Mesendoderm (in vitro differentiated cells): ENCODE data around the gene KCNQ1.

Experiments used
- DNase-seq: peaks from one replicate; pipeline ENCODE4 v3.0.0; 2013
- H2AK5ac ChIP-seq: 2 replicates; pipeline ENCODE4 v1.6.1; 2013; ENCODE audit warnings: low read length, inconsistent platforms
- H2BK120ac ChIP-seq: 2 replicates; pipeline ENCODE4 v1.6.1; 2013; ENCODE audit warnings: low read depth, mild to moderate bottlenecking, low read length, moderate library complexity, mixed read lengths
- H2BK15ac ChIP-seq: replicated peaks from 2 replicates; pipeline ENCODE4 v1.6.1; 2013; ENCODE audit warnings: low read depth, mild to moderate bottlenecking, moderate library complexity
- H2BK5ac ChIP-seq: 2 replicates; pipeline ENCODE4 v1.6.1; 2013; ENCODE audit warnings: low read length, inconsistent platforms
- H3K18ac ChIP-seq: 2 replicates; pipeline ENCODE4 v1.6.1; 2013; ENCODE audit warnings: mild to moderate bottlenecking, low read length, mixed read lengths
- H3K23ac ChIP-seq: one replicate; pipeline ENCODE4 v1.6.1; 2013; ENCODE audit warnings: low read length
- H3K27ac ChIP-seq: 2 replicates; pipeline ENCODE4 v1.5.1; 2013; ENCODE audit warnings: low read depth, mild to moderate bottlenecking, inconsistent platforms, low read length, moderate library complexity
- H3K27me3 ChIP-seq: 2 replicates; pipeline ENCODE4 v1.6.1; 2013; ENCODE audit warnings: low read length, control low read depth, mild to moderate bottlenecking, inconsistent platforms; ENCODE audit not compliant: insufficient read depth, poor library complexity
- H3K36me3 ChIP-seq: 2 replicates; pipeline ENCODE4 v1.6.1; 2013; ENCODE audit warnings: low read length, inconsistent platforms; ENCODE audit not compliant: control insufficient read depth, insufficient read depth
- H3K4ac ChIP-seq: one replicate; pipeline ENCODE4 v1.6.1; 2013; ENCODE audit warnings: low read depth, mild to moderate bottlenecking, low read length, moderate library complexity
- H3K4me1 ChIP-seq: 2 replicates; pipeline ENCODE4 v1.6.1; 2013; ENCODE audit warnings: low read depth, low read length, inconsistent platforms; ENCODE audit not compliant: control insufficient read depth
- H3K4me2 ChIP-seq: 2 replicates; pipeline ENCODE4 v1.6.1; 2013; ENCODE audit warnings: low read length
- H3K4me3 ChIP-seq: 2 replicates; pipeline ENCODE4 v1.5.1; 2013; ENCODE audit warnings: mild to moderate bottlenecking, low read length
- H3K56ac ChIP-seq: one replicate; pipeline ENCODE4 v1.6.1; 2013; ENCODE audit warnings: low read length
- H3K79me1 ChIP-seq: 2 replicates; pipeline ENCODE4 v1.6.1; 2013; ENCODE audit warnings: low read length, inconsistent platforms
- H3K79me2 ChIP-seq: 2 replicates; pipeline ENCODE4 v1.6.1; 2013; ENCODE audit warnings: mild to moderate bottlenecking, low read length; ENCODE audit not compliant: control insufficient read depth, insufficient read depth
- H3K9ac ChIP-seq: 2 replicates; pipeline ENCODE4 v1.6.1; 2013; ENCODE audit warnings: low read length, inconsistent platforms
- H4K5ac ChIP-seq: one replicate; pipeline ENCODE4 v1.6.1; 2013; ENCODE audit warnings: low read length
- H4K8ac ChIP-seq: one replicate; pipeline ENCODE4 v1.6.1; 2013; ENCODE audit warnings: low read depth, mild to moderate bottlenecking, control low read depth, low read length, moderate library complexity
- WGBS: extraction: QIAGEN DNeasy Blood & Tissue Kit; methylation state at CpG from one replicate; pipeline ENCODE4 v1.1.7; 2013; ENCODE audit warnings: low lambda C conversion rate, missing lambda C conversion rate; ENCODE audit not compliant: insufficient coverage; ENCODE audit errors: extremely low coverage; 5-methylcytosine and 5-hydroxymethylcytosine counted together

KCNQ1 gene

GRCh38 chr11:2714463-2714800, 269.6 kb downstream of the KCNQ1 start:
- WGBS, result no CpG with 5 or more reads among the region's 9 CpGs
- no peak for DNase-seq
- H2BK15ac ChIP-seq, result no peak overlapping the region
- H3K4ac ChIP-seq, result no peak overlapping the region
- H3K36me3 ChIP-seq, result no peaks in the 10 kb centered on the region
- H3K27ac ChIP-seq, result no peak overlapping the region
- H3K23ac ChIP-seq, result no peak overlapping the region
- H3K27me3 ChIP-seq, result no peaks in the 10 kb centered on the region
- no peaks in the 10 kb centered on the region for H3K79me1 ChIP-seq
- no peaks in the 10 kb centered on the region for H3K79me2 ChIP-seq
- no peak overlapping the region for H3K18ac ChIP-seq
- no peak overlapping the region for H4K5ac ChIP-seq
- peaks cover 2% of the 10 kb centered on the region for H3K4me1 ChIP-seq
- H2BK5ac ChIP-seq, result no peak overlapping the region
- no peak overlapping the region for H3K9ac ChIP-seq
- no peak overlapping the region for H3K4me3 ChIP-seq
- H2AK5ac ChIP-seq, result no peak overlapping the region
- H4K8ac ChIP-seq, result no peak overlapping the region
- no peak overlapping the region for H3K4me2 ChIP-seq
- H3K56ac ChIP-seq, result no peak overlapping the region
- H2BK120ac ChIP-seq, result no peak overlapping the region

- H4K8ac ChIP-seq, result no peak overlapping the region
- DNase-seq, result no peak
- H2BK120ac ChIP-seq, result no peak overlapping the region
- H2BK5ac ChIP-seq, result no peak overlapping the region
- H3K27me3 ChIP-seq, result no peaks in the 10 kb centered on the region
- no peak overlapping the region for H4K5ac ChIP-seq
- peaks cover 2% of the 10 kb centered on the region for H3K4me1 ChIP-seq
- H3K56ac ChIP-seq, result no peak overlapping the region
- no peak overlapping the region for H3K23ac ChIP-seq
- H3K27ac ChIP-seq, result no peak overlapping the region
- H2BK15ac ChIP-seq, result no peak overlapping the region
- H3K36me3 ChIP-seq, result no peaks in the 10 kb centered on the region
- H3K9ac ChIP-seq, result no peak overlapping the region
- no peak overlapping the region for H2AK5ac ChIP-seq
- WGBS, result no CpG with 5 or more reads among the region's 7 CpGs
- H3K79me2 ChIP-seq, result no peaks in the 10 kb centered on the region
- no peaks in the 10 kb centered on the region for H3K79me1 ChIP-seq
- no peak overlapping the region for H3K18ac ChIP-seq
- no peak overlapping the region for H3K4ac ChIP-seq
- no peak overlapping the region for H3K4me3 ChIP-seq
- no peak overlapping the region for H3K4me2 ChIP-seq
Measured at GRCh38 chr11:2714871-2715270, 270.1 kb downstream of the KCNQ1 start.

GRCh38 chr11:2715716-2716350, 271.0 kb downstream of the KCNQ1 start:
- H3K4ac ChIP-seq, result no peak overlapping the region
- no peaks in the 10 kb centered on the region for H3K27me3 ChIP-seq
- peak overlapping the region; percentile 24 for H3K23ac ChIP-seq
- peaks cover 2% of the 10 kb centered on the region for H3K4me1 ChIP-seq
- no peaks in the 10 kb centered on the region for H3K79me2 ChIP-seq
- H2BK120ac ChIP-seq, result no peak overlapping the region
- no peak overlapping the region for H3K4me2 ChIP-seq
- H2BK15ac ChIP-seq, result no peak overlapping the region
- WGBS, result no CpG with 5 or more reads among the region's 15 CpGs
- no peak overlapping the region for H4K5ac ChIP-seq
- no peak overlapping the region for H2BK5ac ChIP-seq
- H4K8ac ChIP-seq, result no peak overlapping the region
- H3K56ac ChIP-seq, result no peak overlapping the region
- no peak for DNase-seq
- no peak overlapping the region for H2AK5ac ChIP-seq
- H3K27ac ChIP-seq, result no peak overlapping the region
- no peak overlapping the region for H3K9ac ChIP-seq
- H3K79me1 ChIP-seq, result no peaks in the 10 kb centered on the region
- no peak overlapping the region for H3K18ac ChIP-seq
- H3K4me3 ChIP-seq, result no peak overlapping the region
- H3K36me3 ChIP-seq, result no peaks in the 10 kb centered on the region

GRCh38 chr11:2716376-2717095, 271.7 kb downstream of the KCNQ1 start:
- Histone ChIP-seq H3K18ac (no peak overlapping the region), H3K27ac (no peak overlapping the region), H3K27me3 (no peaks in the 10 kb centered on the region), H3K4me3 (no peak overlapping the region), H3K4me1 (peaks cover 2% of the 10 kb centered on the region), H2BK120ac (no peak overlapping the region), H4K5ac (no peak overlapping the region), H3K36me3 (no peaks in the 10 kb centered on the region), H4K8ac (no peak overlapping the region), H3K79me1 (no peaks in the 10 kb centered on the region), H3K79me2 (no peaks in the 10 kb centered on the region), H3K4ac (no peak overlapping the region), H3K9ac (no peak overlapping the region), H3K23ac (no peak overlapping the region), H2BK5ac (no peak overlapping the region), H2BK15ac (no peak overlapping the region), H3K4me2 (no peak overlapping the region), H3K56ac (no peak overlapping the region), H2AK5ac (no peak overlapping the region)
- no peak for DNase-seq
- WGBS, result no CpG with 5 or more reads among the region's 14 CpGs

- Histone ChIP-seq H2BK5ac (no peak overlapping the region), H3K4me2 (no peak overlapping the region), H3K4ac (no peak overlapping the region), H2AK5ac (no peak overlapping the region), H3K4me3 (no peak overlapping the region), H3K79me2 (no peaks in the 10 kb centered on the region), H3K27me3 (no peaks in the 10 kb centered on the region), H3K79me1 (no peaks in the 10 kb centered on the region), H2BK120ac (no peak overlapping the region), H3K27ac (no peak overlapping the region), H3K23ac (no peak overlapping the region), H3K36me3 (no peaks in the 10 kb centered on the region), H4K5ac (no peak overlapping the region), H3K56ac (no peak overlapping the region), H3K18ac (no peak overlapping the region), H4K8ac (no peak overlapping the region), H2BK15ac (no peak overlapping the region), H3K4me1 (peaks cover 2% of the 10 kb centered on the region), H3K9ac (no peak overlapping the region)
- no CpG with 5 or more reads among the region's 22 CpGs for whole genome bisulfite sequencing
- DNase-seq, result no peak
Measured at GRCh38 chr11:2717561-2718325, 272.9 kb downstream of the KCNQ1 start.
